Measurements from ENCODE around the gene VWA2.

DNA sequence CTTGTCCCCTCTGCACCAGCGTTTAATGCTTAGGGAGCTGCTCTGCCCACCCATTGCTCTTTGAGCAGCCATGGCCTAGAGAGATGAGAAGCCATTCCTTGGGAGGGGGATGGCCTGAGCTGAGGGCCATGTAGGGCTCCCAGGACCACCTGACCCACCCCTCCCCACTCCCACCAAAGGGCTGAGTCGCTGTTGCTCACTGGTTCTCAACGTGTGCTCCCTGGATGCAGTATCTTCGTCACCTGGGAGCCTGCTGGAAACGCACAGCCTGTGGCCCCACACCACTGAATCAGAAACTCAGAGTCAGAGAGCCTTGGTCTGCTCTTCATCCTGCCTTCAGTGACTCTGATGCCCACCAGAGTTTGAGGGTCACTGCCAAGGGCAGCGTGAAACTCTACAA lies 37.0 kb downstream of the VWA2 start:
- TF ChIP-seq, protein P1, sequence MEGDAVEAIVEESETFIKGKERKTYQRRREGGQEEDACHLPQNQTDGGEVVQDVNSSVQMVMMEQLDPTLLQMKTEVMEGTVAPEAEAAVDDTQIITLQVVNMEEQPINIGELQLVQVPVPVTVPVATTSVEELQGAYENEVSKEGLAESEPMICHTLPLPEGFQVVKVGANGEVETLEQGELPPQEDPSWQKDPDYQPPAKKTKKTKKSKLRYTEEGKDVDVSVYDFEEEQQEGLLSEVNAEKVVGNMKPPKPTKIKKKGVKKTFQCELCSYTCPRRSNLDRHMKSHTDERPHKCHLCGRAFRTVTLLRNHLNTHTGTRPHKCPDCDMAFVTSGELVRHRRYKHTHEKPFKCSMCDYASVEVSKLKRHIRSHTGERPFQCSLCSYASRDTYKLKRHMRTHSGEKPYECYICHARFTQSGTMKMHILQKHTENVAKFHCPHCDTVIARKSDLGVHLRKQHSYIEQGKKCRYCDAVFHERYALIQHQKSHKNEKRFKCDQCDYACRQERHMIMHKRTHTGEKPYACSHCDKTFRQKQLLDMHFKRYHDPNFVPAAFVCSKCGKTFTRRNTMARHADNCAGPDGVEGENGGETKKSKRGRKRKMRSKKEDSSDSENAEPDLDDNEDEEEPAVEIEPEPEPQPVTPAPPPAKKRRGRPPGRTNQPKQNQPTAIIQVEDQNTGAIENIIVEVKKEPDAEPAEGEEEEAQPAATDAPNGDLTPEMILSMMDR (IDR thresholded peaks at IDR 0.05), result no peak
- no peak for TF ChIP-seq POLR2AphosphoS5 (IDR thresholded peaks at IDR 0.05)
- TF ChIP-seq POLR2A (IDR thresholded peaks at IDR 0.05; ENCODE audit: low read depth), result no peak
